Measurements from ENCODE around the gene POLG2.
"Not testable (repeated sequence)": the region's sequence is repeated elsewhere in the genome, so short reads cannot be mapped to it uniquely, and the experiment has no call there.

The POLG2 gene

DNA sequence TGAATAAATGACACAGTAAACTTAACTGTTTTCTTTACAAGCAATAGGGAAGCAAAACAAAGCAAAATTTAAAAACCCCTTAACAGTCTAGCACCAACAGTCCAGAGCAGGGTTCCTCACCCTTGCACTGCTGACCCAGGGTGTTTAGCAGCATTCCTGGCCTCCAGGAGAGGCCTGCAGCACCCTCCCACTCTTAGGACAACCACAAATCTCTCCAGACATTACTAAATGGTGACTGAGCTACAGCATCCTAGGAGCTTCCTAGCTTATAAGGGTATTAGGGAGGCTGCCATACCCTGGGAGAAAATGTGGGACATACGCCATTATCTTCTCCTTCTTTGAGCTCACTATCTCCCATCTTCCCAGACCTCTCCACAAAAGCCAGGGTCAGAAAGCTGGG lies 15.9 kb downstream of the POLG2 start:
- DNase-seq, result no peak

DNA sequence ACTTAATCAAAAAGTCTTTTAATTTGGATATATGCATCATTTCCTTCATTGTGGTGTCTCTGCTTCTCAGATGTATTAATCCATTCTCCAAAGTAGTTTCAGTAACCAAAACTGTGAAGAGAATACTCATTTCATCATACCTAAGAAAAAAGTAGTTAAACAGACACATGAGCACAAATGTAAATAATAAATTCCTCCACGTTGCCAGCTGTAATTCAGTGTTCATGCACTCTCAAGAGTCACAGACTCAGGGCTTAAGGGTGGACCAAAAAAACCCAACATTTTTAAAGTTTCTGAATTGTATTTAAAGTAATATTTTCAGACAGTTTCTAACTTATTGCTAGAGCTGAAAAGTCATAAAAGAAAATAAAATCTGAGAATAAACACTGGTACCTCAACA lies 19.0 kb downstream of the POLG2 start:
- DNase-seq, result no peak

DNA sequence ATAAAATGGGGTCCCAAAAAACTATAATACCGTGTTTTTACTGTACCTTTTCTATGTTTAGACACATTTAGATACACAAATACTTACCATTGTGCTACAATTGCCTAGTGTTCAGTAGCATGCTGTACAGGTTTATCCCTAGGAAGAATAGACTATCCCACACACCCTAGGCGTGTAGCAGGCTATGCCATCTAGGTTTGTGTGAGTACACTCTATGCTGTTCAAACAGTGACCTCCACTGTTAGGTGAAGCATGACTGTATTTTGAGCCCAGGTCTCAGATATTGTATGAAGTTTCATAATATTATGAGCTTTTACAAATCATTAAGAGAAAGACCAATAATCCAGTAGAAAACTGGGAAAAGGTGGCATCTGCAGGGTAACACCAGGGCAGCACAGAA lies 24.3 kb downstream of the POLG2 start:
- DNase-seq, result no peak

DNA sequence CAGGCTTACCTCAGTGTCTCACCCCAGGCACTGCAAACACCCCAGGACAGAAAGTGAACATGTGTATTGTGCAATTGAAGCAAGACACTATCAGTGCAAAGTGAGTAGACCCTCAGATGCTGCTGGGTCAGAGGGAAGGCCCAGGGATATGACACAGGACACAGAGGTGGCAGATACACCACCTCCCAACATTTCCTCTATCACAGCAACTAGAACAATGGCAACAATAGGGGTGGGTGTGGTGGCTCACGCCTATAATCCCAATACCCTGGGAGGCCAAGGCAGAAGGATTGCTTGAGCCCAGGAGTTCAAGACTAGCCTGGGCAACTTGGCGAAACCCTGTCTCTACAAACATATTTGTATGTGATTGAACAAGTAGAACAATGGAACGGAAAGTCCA lies 25.4 kb downstream of the POLG2 start:
- DNase-seq, result no peak

DNA sequence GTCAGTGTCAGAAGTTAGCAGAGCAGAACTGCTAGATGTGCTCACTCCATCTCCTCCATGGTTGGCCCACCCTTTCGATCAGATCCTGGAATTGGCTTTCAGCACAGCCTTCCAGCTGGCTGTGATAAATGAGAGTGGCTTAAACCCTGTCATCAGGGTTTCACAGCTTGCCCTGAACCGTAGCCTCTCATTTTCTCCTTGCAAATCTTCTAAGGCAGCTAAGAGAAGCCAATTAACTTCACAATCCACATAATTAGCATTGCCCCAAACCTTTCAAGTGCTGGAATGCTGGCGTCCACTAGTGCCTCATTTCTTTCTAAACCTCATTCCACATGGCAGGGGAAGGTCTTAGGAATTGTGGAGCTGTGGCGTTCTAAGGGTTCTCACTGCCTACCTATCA lies 26.2 kb downstream of the POLG2 start:
- no peak for DNase-seq

DNA sequence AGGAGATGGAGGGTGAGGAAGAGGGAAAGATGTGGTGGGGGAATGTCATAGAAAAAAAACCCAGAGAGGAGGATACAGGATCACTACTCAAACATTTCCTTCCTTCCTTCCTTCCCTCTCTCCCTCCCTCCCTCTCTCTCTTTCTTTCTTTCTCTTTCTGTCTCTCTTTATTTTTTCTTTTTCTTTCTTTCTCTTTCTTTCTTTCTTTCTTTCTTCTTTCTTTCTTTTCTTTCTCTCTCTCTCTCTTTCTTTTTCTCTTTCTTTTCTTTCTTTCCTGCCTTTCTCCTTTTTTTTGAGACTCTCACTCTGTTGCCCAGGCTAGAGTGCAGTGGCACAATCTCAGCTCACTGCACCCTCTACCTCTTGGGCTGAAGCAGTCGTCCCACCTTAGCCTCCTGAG lies 30.0 kb downstream of the POLG2 start:
- not testable (repeated sequence) for DNase-seq

DNA sequence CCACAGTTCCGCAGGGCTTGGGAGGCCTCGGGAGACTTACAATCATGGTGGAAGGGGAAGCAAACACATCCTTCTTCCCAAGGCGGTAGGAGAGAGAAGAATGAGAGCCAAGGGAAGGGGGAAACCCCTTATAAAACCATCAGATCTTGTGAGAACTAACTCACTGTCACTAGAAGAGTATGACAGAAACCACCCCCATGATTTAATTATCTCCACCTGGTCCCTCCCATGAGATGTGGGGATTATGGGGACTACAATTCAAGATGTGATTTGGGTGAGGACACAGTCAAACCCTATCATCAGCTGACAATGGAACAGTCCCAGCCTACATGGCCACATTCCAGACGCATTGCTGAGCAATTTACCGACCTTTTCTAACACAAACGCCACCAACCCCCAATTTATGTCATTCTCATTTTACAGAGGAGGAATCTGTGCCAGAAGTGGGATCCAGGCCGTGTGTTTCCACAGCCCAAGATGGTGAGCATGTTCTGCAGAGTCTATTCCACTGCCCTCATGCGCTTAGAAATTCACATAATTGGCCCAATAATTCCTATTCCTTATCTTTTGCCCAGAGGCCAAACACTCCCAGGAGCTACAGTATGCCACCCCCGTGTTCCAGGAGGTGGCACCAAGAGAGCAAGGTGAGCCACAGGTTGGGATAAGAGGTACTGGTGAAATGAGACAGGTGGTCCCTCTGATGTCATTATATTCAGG lies 30.7 kb downstream of the POLG2 start:
- DNase-seq, result no peak

DNA sequence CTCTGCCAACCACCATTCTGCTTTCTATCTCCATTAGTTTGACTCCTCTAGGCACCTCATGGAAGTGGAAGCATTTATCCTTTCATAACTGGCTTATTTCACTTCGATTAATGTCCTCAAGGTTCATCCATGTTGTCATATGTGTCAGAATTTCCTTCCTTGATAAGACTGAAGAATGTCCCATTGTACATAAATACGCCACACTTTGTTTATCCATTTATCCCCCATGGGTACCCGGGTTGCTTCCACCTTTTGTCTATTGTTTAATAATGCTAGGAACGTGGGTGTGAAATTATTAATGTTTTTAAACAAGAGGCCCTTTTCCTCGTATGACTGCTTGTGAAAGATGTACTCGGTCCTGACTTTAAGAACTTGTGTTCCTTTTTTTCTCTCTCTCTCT lies 35.1 kb downstream of the POLG2 start:
- no peak for DNase-seq

DNA sequence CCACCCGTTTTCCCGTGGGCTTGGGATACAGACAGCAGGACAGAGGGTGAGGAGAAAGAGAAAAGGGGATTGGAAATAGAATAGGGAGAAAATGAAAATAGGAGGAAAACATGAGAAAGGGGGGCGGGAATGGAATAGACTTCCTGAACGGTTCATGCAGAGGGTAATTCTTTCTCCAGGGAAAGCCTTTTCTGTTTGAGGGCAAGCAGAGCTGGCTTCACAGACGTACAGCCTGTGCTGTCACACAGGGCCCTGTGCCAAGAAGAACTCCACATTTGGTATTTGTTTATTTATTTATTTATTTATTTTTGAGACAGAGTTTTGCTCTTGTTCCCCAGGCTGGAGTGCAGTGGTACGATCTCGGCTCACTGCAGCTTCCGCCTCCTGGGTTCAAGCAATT lies 35.9 kb downstream of the POLG2 start:
- no peak for DNase-seq

DNA sequence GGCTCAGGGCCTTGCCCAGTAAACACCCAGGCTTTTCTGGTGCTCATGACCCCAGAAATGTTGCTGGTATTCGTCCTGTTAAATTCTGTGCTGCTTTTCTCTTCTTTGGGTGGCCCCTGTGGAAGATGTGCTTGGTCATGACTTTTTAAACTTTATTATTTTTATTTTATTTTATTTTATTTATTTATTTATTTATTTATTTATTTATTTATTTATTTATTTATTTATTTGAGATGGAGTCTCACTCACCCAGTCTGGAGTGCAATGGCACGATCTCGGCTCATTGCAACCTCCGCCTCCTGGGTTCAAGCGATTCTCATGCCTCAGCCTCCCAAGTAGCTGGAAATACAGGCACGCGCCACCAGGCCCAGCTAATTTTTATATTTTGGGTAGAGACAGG lies 37.0 kb downstream of the POLG2 start:
- DNase-seq, result not testable (repeated sequence)

DNA sequence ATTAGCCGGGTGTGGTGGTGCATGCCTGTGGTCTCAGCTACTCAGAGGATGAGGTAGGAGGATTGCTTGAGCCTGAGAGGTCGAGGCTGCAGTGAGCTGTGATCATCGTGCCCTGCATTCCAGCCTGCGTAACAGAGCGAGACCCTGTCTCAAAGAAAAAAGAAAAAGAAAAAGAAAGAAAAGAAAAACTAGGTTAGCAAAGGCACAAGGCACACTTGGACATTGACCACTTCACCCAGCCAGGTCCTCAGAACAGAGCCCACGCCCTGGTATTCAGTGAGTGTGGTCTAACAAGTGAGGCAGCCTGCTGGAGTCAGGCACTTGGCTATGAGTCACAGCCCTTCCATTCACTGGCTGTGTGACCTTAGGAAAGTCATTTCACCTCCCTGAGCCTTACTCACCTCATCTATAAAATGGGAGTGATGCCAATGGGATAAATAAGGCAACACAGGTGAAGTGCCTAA lies 37.5 kb downstream of the POLG2 start:
- DNase-seq, result no peak

DNA sequence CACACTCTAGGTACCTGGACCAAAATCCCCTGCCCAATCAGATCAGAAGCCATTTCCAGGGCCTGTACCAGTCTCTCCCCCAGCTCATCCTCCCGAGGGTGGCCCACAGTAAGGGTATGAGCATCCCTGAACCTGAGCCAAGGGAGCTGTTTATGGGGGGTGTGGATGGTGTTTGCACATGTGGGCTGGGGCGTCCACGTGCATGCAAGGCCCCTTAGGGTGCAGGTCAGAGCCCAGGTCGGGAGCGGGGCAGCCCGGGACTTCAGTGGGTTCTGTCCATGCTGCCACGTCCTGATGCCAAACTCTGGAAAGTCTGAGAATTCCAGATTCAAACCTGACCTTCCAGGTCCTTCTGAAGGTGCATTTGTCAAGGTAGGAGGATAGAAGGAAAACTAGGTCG lies 38.1 kb downstream of the POLG2 start:
- DNase-seq, result no peak

DNA sequence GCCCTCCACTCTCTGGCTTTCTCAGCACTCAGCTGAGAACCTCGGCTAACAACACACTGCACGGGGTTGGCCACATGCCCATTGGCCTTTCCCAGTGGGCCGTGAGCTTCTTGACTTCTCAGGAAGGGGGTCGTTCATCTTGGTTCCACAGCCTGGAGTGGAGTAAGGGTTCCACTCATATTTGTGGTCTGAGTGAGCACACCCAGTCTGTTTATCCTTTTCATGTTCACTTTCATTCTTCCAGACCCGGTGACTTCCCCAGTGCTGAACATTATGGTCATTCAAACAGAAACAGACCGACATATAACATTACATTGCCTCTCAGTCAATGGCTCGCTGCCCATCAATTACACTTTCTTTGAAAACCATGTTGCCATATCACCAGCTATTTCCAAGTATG lies 39.7 kb downstream of the POLG2 start:
- DNase-seq, result no peak

DNA sequence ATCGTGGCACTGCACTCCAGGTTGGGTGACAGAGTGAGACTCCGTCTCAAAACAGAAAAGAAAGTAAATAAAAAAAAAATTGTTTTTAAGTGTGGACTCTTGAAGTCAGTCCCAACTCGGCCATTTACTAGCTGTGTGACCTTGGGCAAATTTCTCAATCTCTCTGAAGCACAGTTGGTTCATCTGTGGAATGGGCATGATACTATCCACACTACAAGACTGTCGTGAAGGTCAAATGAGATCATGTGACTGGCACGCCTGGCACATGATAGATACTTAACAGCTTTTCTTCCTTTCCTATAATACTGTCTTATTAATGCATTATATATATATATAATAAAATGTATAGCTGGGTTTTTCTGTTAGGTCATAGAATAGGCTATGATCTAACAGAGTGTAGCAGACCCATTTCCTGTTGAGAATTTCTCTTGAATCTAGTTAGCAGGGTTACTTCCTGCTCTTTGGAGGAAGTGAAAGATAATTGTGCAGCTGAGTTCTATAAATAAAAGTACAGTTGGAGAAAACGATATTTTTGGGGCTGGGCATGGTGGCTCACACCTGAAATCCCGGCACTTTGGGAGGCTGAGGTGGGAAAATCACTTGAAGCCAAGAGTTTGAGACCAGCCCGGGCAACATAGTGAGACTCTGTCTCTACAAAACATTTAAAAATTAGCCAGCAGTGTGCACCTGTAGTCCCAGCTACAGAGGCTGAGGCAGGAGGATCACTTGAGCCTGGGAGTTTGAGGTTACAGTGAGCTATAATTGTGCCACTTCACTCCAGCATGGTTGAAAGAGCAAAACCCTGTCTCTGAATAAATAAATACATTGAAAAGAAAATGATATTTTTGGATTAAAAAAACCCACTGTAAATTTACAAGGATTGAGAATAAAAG lies 40.6 kb downstream of the POLG2 start:
- no peak for DNase-seq

DNA sequence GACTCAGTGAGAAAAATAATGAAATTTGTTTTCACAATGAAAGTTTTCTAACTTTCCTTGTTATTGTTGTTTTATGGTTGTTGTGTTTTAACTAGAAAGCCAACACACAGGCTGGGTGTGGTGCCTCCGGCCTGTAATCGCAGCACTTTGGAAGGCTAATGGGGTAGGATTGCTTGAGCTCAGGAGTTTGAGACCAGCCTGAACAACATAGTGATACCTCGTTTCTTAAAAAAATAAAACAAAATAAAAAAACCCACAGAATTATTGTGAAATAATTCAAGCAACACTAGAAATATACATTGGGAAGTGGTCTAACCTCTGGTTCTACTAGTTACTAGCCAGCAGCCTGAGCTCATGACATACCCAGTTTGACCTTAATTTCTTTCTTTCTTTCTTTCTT lies 47.3 kb downstream of the POLG2 start:
- no peak for DNase-seq

DNA sequence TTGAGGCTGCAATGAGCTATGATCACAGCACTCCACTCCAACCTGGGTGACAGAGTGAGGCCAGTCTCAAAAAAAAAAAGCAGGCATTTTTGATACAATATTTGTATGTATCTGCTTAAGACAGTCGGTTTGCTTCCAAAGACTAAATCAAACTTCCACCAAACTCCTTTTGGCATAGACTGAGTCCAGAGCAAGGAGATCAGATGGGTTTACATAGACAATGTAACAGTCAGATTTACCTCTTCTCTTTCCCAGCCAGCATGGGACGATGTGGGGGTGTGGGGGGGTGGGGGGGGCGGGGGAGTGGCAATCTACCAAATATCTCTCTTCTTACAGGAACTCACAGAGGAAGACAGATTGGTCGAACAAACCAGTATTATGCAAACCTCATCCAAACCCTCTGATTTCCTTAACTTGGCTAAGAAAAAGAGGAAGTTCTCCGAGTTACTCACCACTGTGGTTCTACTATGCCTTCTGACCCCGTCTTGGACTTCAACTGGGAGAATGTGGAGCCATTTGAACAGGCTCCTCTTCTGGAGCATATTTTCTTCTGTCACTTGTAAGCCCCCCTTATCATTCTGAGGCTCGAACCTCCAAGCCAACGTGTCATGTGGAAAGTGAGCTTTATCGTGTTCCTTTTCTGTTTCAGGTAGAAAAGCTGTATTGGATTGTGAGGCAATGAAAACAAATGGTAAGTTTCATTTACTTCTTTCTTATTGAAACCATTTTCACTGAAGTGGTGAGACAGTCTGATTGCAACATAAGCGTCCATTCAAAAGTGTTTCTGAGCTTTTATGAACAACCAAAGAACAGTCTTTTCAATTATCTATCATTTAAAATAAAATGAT lies 48.0 kb downstream of the POLG2 start, which contains the start of gene MILR1:
MILR1 (plus strand) TSS at position 451 of the 848 bp plus-strand sequence; CDS start at position 505, 54 bp downstream.
- DNase-seq, result no peak

DNA sequence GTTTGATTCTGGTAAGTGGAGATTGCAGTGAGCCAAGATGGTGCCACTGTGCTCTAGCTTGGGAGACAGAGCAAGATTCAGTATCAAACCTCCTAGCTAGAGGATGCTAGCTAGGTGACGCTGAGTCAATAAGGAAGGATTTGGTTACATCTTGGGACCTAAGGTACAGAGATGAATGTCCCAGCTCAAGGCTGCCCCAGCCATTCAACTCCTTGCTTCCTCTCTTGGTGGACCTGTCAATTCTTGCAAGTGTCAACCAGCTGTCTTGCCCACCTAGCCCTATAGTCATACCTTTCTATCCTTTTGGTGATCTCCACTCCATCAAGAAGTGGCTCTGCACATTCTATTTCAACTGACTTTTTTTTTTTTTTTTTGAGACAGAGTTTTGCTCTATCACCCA lies 49.3 kb downstream of the POLG2 start:
- DNase-seq, result no peak

DNA sequence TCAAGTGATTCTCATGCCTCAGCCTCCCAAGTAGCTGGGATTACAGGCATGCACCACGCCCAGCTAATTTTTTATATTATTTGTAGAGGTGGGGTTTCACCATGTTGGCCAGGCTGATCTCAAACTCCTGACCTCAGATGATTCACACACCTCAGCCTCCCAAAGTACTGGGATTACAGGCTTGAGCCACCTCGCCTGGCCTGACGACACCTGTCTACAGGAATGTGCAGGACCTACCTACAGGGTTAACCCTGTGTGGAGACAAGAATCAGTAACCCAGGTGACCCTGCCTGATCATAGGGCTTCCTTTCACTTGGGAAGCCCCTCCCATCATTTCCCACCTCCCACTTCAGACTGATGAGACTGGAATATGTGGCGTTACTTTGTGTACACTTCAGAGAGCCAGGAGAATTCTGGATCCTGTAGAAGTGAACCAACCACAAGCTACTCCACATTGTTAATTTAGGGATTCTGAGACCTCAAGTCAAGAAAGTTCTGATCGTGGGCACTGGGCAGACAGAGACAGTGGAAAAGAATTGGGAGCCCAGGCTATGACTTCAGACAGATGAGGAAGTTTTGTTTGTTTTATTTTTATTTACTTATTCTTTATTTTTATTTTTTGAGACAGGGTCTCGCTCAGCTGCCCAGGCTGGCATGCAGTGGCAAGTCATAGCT lies 53.6 kb downstream of the POLG2 start:
- DNase-seq, result no peak

DNA sequence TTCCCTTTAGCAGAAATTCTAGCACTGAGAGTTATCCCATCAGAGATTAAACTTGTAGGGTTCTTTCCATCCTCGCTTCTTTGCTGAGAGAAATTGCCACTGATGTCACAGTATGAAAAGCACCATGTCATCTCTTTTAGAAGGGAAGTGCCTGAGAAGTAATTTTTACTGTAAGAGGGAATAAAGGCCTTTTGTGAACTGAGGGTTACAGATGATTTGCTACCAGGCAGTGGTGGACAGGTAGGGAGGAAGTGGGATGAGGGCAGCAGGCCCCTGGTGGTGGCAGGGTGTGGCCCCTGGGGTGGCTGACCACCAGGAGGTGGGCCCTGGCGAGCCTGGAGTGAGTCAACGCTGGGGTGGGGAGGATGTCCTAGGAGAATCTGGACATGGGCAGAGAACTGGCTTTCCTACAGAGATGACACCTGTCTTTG lies 54.3 kb downstream of the POLG2 start:
- DNase-seq, result no peak

DNA sequence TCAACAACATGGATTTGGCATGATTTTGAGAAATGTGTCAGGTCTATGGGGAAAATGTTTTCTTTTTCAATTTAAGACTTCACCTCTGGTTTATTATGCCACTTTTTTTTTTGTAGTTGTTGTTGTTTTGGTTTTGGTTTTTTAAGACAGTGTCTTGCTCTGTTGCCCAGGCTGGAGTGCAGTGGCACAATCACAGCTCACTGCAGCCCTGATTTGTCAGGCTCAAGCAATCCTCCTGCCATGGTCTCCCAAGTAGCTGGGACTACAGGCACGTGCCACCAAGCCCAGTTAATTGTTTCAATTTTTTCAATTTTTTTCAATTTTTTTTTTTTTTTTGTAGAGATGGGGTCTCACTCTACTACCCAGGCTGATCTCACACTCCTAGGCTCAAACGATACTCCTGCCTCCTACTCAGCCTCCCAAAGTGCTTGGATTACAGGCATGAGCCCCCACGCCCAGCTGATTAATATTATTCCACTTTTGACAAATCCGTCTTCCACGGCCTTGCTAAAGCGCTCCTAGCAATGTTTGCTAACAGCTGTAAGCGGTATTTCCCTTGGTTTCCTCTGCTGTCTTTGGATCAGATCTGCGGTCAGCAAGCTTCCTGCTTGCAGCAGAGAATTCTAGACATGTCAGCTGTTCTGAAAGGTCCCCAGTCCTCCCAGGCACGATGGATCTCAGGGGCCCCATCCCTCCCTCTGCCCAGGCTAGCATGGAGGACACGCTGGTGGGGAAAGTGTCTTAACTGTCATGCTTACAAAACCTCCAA lies 54.9 kb downstream of the POLG2 start:
- DNase-seq, result no peak

DNA sequence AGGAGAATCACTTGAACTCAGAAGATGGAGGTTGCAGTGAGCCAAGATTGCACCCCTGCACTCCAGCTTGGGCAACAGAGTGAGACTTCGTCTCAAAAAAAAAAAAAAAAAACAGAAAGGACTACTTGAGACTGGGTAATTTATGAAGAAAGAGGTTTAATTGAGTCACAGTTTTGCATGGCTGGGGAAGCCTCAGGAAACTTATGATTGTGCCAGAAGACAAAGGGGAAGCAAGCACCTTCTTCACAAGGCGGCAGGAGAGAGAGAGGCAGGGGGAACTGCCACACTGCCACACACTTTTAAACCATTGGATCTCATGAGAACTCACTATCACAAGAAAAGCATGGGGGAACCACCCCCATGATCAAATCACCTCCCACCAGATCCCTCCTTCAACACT lies 56.9 kb downstream of the POLG2 start:
- DNase-seq, result no peak

DNA sequence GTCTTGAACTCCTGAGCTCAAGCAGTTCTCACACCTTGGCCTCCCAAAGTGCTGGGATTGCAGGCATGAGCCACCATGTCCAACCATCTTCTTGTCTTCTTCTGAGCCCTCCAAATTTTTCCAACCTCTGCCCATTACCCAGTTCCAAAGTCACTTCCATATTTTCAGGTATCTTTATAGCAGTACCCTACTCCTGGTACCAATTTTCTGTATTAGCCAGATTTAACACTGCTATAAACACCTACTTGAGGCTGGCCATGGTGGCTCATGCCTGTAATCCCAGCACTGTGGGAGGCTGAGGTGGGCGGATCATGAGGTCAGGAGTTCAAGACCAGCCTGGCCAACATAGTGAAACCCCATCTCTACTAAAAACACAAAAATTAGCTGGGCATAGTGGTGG lies 57.3 kb downstream of the POLG2 start:
- DNase-seq, result not testable (repeated sequence)

All from NCI-H510A (cell line).